GM19452 (cell line): Measurements from ENCODE around the gene LIPA.
A peak's percentile ranks its signal among the peaks of the same experiment; 100 is the strongest.
"Not testable (repeated sequence)": the region's sequence is repeated elsewhere in the genome, so short reads cannot be mapped to it uniquely, and the experiment has no call there.

Experiments used
- ATAC-seq: cut with Tn5 transposase; IDR thresholded peaks from one replicate; pipeline ENCODE4 v1.9.1; 2021; ENCODE audit not compliant: unreplicated experiment

LIPA gene

DNA sequence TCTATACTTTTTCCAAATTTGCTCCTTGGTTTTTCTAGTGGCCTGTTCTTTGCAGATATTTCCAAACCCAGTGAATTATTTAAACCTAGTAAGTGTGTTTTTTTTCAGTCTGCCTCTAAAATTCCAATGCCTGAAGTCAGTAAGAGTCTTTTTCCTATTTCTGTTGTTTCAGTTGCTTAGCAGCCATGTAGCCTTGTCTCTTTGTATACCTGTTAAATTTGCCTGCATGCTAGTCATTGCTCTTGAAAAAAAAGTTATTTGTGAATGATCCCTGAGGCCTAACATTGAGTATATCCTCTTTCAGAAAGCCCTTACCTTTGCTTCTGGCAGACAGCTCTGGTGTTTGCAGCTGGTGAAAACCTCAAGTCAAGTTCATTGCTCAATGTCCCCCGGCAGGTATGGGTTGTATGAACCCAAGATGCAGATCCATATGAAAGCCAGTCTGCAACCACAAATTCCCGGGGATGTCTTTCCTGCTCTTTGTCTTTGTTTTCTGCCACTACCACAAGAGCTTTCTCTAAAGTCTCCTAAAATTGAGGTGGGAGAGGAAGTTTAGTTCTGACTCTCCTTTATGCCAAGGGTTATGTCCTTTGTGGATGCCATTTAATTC lies 80.2 kb downstream of the LIPA start:
- ATAC-seq: no peak

GRCh38 chr10:89168354-89168900 lies 83.1 kb downstream of the LIPA start:
- not testable (repeated sequence) for ATAC-seq

- no peak for ATAC-seq
These were observed 83.7 kb downstream of the LIPA start for GRCh38 chr10:89167915-89168314.

DNA sequence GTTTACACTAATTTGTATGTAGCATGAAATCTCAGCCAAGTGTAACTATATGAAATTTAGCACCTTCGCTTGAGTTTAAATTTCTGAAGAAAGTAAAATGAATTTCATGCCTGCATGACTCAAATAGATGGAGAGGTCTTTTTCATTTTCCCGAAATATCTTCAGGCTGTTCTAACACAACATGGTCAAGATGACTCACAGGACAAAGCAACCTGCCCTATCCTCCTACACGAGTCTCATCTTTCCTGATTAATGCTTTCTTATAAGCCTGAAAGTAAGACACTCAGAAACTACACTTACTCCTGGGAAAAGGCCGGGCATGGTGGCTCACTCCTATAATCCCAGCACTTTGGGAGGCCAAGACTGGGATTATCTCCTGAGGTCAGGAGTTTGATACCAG lies 85.7 kb downstream of the LIPA start:
- no peak for ATAC-seq

- ATAC-seq: no peak
These were observed 86.7 kb downstream of the LIPA start for GRCh38 chr10:89164920-89165319.

GRCh38 chr10:89164080-89164479 lies 87.5 kb downstream of the LIPA start:
- ATAC-seq: peak; percentile 21
